Adrenal gland (tissue), 12 donors: Measurements from ENCODE around the gene FHIT. TPM values are rescaled to one million over a fixed set of nuclear protein-coding genes. Genes with fewer than 3 reads are reported as not detected.

ENCODE experiments used
- DNase-seq, 7 donors: peaks; one replicate each; pipeline ENCODE4 v3.0.0-alpha.2; 2019 to 2020
- H3K27ac ChIP-seq, 5 donors: fragments of 200-600 bp; sonication (generic) in 4 of 5; 1 replicate in 3 of 5; 2 replicates in 2 of 5; pipeline versions ENCODE4 v1.5.1 to v1.8.0; 2016 to 2020; ENCODE audit warnings: mild to moderate bottlenecking in 1 of 5
- H3K27me3 ChIP-seq: fragments of 200-600 bp; 2 replicates; pipeline ENCODE4 v1.8.0; 2021
- H3K36me3 ChIP-seq, 2 donors: fragments of 200-600 bp; replicated peaks in 1 of 2; 1 replicate in 1 of 2; 2 replicates in 1 of 2; pipeline versions ENCODE4 v1.5.1 to v1.8.0; 2018 to 2022
- H3K4me1 ChIP-seq, 2 donors: fragments of 200-600 bp; replicated peaks in 1 of 2; 1 replicate in 1 of 2; 2 replicates in 1 of 2; pipeline versions ENCODE4 v1.5.1 to v1.8.0; 2018 to 2021
- H3K4me3 ChIP-seq, 4 donors: fragments of 200-600 bp; sonication (generic) in 3 of 4; one replicate each; pipeline ENCODE4 v1.5.1; 2016 to 2018
- H3K9me3 ChIP-seq, 3 donors: fragments of 200-600 bp; sonication (generic) in 1 of 3; replicated peaks in 1 of 3; 1 replicate in 2 of 3; 2 replicates in 1 of 3; pipeline versions ENCODE4 v1.5.1 to v1.8.0; 2016 to 2021
- CTCF ChIP-seq, 6 experiments: fragments of 450-650 bp in 4 of 6; fragments of 200-600 bp in 2 of 6; sonication (generic) in 1 of 6; IDR thresholded peaks; 1 replicate in 5 of 6; 2 replicates in 1 of 6; pipeline versions ENCODE4 v1.5.1 to v1.8.0; 2016 to 2021; ENCODE audit warnings: antibody characterized with exemption in 6 of 6, mild to moderate bottlenecking in 2 of 6, moderate library complexity in 1 of 6
- POLR2A ChIP-seq, 2 donors: fragments of 450-650 bp; IDR thresholded peaks; one replicate each; pipeline ENCODE4 v1.6.1; 2017; ENCODE audit warnings: antibody characterized with exemption in 2 of 2, mild to moderate bottlenecking in 2 of 2, moderate library complexity in 1 of 2
- WGBS, 4 donors: extraction: QIAGEN DNeasy Blood & Tissue Kit in 2 of 4; methylation state at CpG; one replicate each; pipeline versions ENCODE4 v1.1.5 to v1.1.7; 2013 to 2017; 5-methylcytosine and 5-hydroxymethylcytosine counted together
- intact Hi-C, 2 donors: fragments of 100-400 bp; cut with DNase I; formaldehyde crosslinking; loops; one replicate each; pipeline versions ENCODE4 v1.14.1 to v1.15.0; 2022 to 2023
- polyA plus RNA-seq, 3 donors: library from polyadenylated mRNA; stranded (reverse); fragments of 200-250 nt in 2 of 3; fragments of 350-450 nt in 1 of 3; fragmentation: Illumina TruSeq in 1 of 3; extraction: RNeasy Lipid Tissue Mini Kit (QIAGEN cat#74804) in 1 of 3; gene quantifications; one replicate each; pipeline ENCODE4 v1.2.3, GENCODE V29; 2013 to 2014
- total RNA-seq, 9 donors: library from RNA; depleted of rRNA in 4 of 9; stranded (reverse); fragments of >200 nt in 4 of 9; fragments of 120-200 nt in 1 of 9; fragmentation: NEBNext Ultra II Directional in 1 of 9; extraction: Animal tissue kit (Norgen Biotek cat#: 25700) in 1 of 9; gene quantifications; one replicate each; pipeline versions ENCODE4 v1.1.0 to v1.2.4, GENCODE V29; 2013 to 2023
- donor health status: healthy with polysubstance abuse.
- donor health status: Bipolar disorder and iron deficiency.
- donor health status: DM: yes; HTN: yes; CAD: no.
- donor health status: DM: no; HTN: no; CAD: no.
- donor health status: DM: no; HTN: no; CAD: no.
- donor health status: DM: yes; HTN: yes; CAD: no.

The FHIT gene
- total and polyA plus RNA-seq, 12 donors: 14.1 to 43.9 (median 28.8) TPM

DNA sequence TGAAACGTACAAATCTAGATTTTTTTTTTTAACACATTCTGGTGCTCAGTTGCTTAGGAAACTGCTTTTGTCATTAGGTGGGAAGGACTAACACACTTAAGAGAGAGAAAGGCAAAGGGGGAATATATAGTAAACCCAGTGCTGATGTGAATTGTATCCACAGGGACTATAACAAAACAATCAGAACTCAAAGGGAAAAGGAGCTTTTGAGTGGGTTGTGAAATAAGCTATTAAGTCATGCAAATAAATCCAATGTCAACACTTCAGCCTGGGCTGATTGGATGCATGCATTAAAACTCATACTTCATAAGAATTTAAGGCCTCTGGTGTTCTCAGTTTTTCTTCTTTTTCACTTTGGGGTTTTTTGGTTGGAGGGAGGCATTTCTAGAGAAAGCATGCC, 628.9 kb downstream of the FHIT start:
- intact Hi-C loops: no loop called here
- no peaks in the 10 kb centered on the region for H3K27me3 ChIP-seq
- H3K4me1 ChIP-seq: no peaks in the 10 kb centered on the region
- no peaks in the 10 kb centered on the region for H3K9me3 ChIP-seq
- H3K27ac ChIP-seq: no peak overlapping the region
- 0 to 93% (median 66%) methylated on average over 1 of the region's 1 CpG for WGBS, 4 donors
- no peak for TF ChIP-seq POLR2A (IDR thresholded peaks at IDR 0.05)
- TF ChIP-seq CTCF (IDR thresholded peaks at IDR 0.05): no peak
- DNase-seq: no peak
- no peaks in the 10 kb centered on the region for H3K36me3 ChIP-seq
- no peak overlapping the region for H3K4me3 ChIP-seq

- Histone ChIP-seq H3K4me3 (no peak overlapping the region), H3K4me1 (no peaks in the 10 kb centered on the region), H3K36me3 (no peaks in the 10 kb centered on the region), H3K27ac (no peak overlapping the region), H3K9me3 (no peaks in the 10 kb centered on the region), H3K27me3 (no peaks in the 10 kb centered on the region)
- no peak for TF ChIP-seq POLR2A (IDR thresholded peaks at IDR 0.05)
- TF ChIP-seq CTCF (IDR thresholded peaks at IDR 0.05): no peak
- WGBS, 4 donors: 84 to 88% (median 85%) methylated on average over 2 of the region's 2 CpGs
- intact Hi-C loops: no loop called here
- no peak for DNase-seq
Observed at GRCh38 chr3:60617188-60617587, 634.1 kb downstream of the FHIT start.

- TF ChIP-seq POLR2A (IDR thresholded peaks at IDR 0.05): no peak
- TF ChIP-seq CTCF (IDR thresholded peaks at IDR 0.05): no peak
- no peaks in the 10 kb centered on the region for H3K9me3 ChIP-seq
- no peak overlapping the region for H3K4me3 ChIP-seq
- WGBS, 4 donors: 85 to 100% (median 94%) methylated on average over 1 of the region's 1 CpG
- intact Hi-C loops: no loop called here
- H3K4me1 ChIP-seq: no peaks in the 10 kb centered on the region
- DNase-seq: no peak
- no peaks in the 10 kb centered on the region for H3K36me3 ChIP-seq
- H3K27me3 ChIP-seq: no peaks in the 10 kb centered on the region
- no peak overlapping the region for H3K27ac ChIP-seq
Observed at GRCh38 chr3:60613769-60614303, 637.4 kb downstream of the FHIT start.

- Histone ChIP-seq H3K36me3 (no peaks in the 10 kb centered on the region), H3K9me3 (no peaks in the 10 kb centered on the region), H3K27ac (no peak overlapping the region), H3K4me1 (no peaks in the 10 kb centered on the region), H3K4me3 (no peak overlapping the region), H3K27me3 (no peaks in the 10 kb centered on the region)
- intact Hi-C loops: no loop called here
- 87 to 93% (median 91%) methylated on average over 7 of the region's 7 CpGs for WGBS, 4 donors
- TF ChIP-seq POLR2A (IDR thresholded peaks at IDR 0.05) (no peak), CTCF (IDR thresholded peaks at IDR 0.05) (no peak)
- peak in 5 of 7 donors; percentile 16 to 62 (median 47) for DNase-seq
Observed at GRCh38 chr3:60610441-60611112, 640.7 kb downstream of the FHIT start.
